OCI-M2 (cell line): ENCODE measurements around the gene N4BP2L2.
"Not testable (repeated sequence)": the region's sequence is repeated elsewhere in the genome, so short reads cannot be mapped to it uniquely, and the experiment has no call there.

Source experiments
- DNase-seq: peaks from one replicate; lab custom pipeline; 2025; ENCODE audit not compliant: unreplicated experiment; lab: John Stamatoyannopoulos, UW

The N4BP2L2 gene

DNA sequence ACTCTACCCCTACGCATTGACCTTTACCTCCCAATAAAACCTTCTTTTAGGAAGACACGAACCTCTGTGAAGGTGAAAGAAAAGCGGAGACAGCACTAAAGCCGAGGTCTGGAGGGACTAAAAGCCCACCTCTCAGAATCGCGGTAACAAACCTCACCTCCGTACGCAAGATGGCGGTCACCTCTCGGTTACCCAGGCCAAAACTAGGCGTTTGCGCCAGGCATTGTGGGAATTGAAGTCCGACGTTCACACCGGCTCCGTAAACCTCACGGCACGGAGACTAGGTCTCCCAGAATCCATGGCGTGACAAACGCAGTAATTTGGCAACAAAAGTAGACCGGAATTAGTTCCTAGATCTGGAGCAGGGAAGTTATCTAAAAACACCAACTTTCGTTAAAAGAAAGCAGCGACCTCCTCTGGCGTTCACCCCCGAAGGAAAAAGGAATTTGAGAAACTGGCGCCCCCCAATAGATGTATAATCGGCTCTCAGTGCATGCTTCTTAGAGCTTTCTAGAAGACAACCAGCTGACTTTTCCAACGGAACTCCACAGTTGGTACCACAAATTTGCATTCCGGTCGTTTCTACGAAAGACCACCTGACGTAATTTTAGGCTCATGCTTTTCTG, at the start of gene N4BP2L2:
Gene N4BP2L2, minus strand, starts transcription at position 175 of the 626 bp plus-strand sequence. CDS start 1,768 bp downstream, outside the sequence.
- DNase-seq: peak; percentile 58

DNA sequence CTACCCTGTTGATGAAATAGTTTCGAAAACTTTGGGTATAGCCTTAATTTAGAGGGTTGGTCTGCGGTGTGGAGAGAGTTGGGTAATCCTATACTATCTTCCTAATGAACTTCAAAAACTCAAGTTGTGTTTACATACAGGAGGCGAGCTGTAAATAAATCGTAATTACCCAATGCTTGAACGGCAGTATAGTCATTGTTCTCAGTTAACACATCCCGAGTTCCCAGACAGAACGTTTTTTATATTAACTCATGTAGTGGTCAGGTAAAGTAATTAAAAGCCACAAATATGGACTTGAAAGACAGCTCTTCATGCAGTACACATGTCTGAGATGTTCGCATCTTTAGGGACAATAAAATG, 49.2 kb upstream of the N4BP2L2 start:
- DNase-seq: no peak

DNA sequence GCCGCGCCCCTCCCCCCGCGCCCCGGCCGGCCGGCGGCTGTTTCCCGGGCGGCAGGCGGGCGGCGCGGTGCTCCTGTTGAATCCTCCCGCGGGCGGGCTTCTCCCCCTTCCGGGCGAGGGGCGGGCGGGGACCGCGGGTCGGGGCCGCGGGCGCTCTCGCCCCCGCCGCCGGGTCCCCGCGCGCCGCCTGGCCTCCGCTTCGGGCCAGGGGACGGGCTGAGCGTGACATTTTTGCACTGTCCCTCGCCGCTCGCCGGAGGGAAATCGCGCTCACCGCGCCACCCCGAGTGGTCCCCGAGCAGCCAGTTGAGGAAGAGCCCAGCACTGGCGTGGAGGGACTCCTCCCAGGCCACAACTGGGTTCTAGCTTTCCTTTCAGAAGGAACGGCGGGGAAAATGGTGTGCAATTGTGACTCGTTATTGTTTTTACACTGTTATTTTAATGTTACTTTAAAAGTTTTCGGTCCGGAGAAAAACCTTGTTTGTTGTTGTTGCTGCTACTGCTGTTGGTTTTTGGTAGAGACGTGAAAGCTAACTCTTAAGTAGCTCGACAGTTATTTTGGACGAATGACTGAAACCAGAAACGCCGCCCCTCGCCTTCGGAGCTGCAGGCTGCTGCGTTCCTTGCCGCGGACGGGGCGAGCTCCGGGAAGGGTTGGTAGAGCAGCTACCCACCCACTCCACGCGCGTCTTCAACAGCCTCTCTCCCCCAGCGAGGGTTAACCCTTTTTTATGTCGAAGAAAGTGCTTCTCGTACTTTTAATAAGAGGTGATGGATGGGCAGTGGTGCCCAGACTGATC, 48.6 kb upstream of the N4BP2L2 start:
- no peak for DNase-seq

DNA sequence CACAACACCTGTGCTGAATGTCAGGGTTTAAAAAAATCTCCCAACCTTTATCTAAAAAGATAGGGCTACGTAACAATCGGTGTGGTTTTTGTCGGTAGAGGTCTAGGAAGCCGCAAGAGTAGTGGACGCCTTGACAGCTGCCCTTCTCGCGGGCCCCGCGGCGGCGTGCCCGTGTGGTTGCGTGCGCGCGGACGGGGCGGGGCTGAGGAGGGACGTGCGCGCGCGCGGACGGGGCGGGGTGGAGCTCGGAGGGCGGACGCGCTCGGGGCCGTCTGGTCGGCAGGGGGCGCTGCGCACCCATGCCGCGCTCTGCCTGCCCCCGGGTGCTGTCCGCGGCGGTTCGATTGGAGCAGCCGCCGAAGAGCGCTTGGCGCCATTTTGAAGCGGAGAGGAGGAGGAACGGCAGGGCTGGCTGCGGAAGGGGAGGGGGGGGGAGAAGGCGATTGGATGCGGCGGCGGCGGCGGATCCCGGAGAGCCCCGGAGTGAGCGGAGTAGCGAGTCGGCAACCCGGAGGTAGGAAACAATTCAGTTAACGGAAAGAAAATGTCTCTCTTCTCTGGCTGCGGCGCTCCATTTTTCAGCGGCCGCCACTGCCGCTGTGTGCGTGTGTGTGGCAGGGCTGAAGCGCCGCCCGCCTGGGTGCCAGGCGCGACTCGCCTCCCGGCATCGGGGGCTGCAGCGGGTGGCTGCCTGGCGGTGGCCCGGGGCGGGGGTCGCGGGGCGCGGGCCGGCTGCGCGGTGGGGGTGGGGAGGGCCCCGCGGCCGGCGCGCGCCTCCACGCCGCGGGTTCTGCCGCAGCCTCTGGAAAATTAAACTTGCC, 47.7 kb upstream of the N4BP2L2 start, which contains the start of gene PDS5B:
Gene PDS5B, plus strand, starts transcription at position 373 of the 821 bp plus-strand sequence. CDS start 62,321 bp downstream, outside the sequence.
- DNase-seq: peak; percentile 58

DNA sequence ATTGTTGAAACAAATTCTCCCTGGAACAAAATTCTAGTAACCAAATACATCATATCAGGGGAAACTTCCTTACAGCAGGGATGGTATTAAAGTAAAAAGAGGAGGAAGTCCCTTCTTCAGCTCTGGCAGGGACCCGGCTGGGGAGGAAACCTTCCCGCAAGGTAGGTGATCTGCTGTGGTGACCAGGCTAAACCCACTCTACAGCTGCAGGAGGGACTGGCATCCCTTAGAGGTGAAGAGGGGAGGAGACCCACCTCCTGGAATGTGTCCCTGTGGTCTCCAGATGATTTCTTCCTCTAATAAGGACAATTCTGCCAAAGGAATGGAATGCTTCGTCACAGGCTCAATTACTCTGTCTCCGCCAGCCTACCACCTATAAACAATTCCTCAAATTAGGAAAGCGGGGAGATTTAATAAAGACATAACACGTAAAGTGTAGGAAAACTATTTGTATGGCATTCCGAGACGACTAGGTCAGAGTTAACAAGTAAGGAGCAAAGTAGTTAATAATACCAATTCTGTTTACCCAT, 47.0 kb upstream of the N4BP2L2 start:
- no peak for DNase-seq

DNA sequence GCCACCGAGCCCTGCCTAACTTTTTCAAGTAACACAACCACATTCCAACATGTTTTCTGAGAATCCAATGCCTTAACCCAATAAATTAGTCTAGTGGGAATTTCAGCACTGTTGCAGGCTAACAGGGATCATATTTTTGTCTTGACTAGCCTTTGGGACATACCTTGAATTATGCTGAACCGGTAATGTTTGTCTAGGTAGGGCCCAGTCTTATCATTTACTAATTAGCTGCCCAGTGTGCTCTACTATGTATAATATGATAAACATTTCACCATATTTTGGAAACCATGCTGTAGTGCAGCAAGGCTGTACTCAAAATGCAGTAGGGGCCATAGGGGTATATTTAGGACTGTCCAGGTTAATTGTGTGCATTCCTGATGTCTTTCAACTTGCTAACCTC, 44.4 kb upstream of the N4BP2L2 start:
- DNase-seq: no peak

DNA sequence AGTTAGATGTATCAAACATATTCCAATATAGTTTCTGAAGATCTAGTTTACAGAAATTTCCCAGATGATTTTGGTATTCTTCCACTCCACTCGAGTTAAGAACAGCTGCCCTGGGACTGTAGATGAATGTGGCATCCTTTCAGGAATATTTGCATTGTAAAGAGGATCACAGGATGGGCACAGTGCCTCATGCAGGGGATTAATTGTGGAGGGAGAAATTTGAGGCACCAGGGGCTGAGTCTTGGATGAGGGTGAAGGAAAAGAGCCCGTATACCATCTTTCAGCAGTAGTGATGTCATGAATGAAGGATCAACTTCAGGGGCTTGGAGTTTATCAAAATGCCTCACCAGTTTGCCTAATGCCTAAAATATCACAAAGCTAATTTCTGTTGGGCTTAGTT, 43.7 kb upstream of the N4BP2L2 start:
- no peak for DNase-seq

DNA sequence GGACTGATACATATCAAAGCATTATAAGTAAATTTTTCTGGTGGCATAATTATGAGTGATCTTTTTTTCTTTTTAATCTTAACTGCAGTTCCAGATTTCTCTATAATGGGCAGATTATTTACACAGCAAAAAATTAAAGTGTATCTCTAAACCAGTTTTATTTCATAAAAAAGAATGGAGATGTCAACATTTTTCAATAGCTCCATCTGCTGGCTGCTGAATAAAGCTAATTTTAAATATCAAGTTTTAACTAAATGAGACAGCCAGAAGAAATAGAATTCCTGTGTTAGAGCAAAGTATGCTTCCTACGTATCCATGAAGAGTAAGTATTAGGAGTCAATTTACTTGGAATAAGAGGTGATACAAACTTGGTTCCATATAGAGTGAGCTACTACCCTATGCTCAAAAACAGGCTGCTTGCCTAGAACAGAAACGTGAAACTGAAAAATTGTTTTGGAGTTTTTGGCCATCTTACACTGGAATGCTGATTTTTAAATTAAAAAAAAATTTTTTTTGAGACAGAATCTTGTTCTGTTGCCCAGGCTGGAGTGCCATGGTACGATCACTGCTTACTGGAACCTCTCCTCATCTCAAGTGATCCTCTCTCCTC, 42.7 kb upstream of the N4BP2L2 start:
- no peak for DNase-seq

DNA sequence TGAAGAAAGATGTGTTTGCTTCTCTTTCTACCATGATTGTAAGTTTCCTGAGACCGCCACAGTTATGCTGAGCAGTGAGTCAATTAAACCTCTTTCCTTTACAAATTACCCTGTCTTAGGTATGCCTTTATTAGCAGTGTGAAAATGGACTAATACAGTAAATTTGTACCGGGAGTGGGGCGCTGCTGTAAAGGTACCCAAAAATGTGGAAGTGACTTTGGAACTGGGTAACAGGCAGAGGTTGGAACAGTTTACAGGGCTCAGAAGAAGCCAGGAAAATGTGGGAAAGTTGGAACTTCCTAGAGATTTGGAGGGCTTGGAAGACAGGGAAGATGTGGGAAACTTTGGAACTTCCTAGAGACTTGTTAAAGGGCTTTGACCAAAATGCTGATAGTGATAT, 38.4 kb upstream of the N4BP2L2 start:
- DNase-seq: no peak

DNA sequence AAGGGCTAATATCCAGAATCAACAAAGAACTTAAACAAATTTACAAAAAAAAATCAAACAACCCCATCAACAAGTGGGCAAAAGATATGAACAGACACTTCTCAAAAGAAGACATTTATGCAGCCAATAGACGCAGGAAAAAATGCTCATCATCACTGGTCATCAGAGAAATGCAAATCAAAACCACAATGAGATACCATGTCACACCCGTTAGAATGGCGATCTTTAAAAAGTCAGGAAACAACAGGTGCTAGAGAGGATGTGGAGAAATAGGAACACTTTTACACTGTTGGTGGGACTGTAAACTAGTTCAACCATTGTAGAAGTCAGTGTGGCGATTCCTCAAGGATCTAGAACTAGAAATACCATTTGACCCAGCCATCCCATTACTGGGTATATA, 37.1 kb upstream of the N4BP2L2 start:
- not testable (repeated sequence) for DNase-seq

DNA sequence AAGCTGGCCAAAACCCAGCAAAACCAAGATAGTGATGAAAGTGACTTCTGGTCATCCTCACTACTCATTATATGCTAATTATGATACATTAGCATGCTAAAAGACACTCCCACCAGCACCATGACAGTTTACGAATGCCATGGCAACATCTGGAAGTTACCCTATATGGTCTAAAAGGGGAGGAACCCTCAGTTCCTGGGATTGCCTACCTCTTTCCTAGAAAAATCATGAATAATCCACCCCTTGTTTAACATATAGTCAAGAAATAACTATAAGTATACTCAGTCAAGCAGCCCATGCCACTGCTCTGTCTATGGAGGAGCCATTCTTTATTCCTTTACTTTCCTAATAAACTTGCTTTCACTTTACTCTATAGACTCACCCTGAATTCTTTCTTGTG, 22.2 kb upstream of the N4BP2L2 start:
- DNase-seq: not testable (repeated sequence)

DNA sequence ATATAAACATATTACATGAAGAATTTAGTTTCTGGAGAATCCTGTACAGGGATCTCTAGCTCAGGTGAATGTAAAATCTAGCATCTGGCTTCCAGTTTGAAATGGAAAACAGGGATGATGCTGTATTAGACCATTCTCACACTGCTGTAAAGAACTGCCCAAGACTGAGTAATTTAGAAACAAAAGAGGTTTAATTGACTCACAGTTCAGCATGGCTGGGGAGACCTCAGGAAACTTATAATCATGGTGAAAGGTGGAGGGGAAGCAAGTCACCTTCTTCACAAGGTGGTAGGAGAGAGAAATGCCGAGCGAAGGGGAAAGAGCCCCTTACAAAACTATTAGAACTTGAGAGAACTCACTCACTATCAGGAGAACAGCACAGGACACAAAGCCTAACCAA, 17.0 kb upstream of the N4BP2L2 start:
- DNase-seq: no peak

DNA sequence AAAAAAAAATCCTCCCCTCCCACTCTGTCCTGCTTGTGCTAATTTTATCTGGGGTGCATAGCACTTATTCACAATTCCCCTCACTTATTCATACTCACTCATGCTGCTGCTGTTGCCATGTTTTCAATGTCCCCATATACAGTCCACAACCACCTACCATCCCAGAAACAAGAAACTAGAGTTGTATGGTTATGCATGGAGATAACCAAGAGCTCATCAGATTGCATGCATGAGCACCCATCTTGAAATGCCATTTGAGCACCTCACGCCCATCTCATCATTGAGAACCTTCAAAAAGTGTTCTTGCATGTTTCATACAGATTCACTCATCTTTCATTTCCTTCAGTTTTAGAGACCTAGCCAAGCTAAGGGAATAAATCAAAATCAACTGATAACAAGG, 15.1 kb upstream of the N4BP2L2 start:
- DNase-seq: no peak

DNA sequence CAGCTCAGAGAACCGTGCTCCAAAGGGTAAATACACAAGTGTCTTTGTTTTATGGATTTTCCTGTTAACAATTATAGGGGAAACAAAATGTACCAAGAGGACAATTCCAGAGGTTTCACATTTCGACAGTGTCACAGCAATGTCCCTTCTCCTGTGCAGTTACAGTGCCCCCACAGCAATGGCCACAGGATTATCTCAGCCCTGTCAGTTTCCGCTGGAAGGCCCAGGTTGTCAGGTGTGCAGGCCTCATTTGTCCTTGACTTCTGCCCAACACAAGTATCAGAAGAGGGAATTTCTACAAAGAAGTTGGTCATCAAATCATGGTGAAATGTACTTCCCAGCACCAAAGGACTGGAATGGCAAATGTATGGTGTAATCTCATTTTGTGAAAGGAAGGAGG, 11.2 kb upstream of the N4BP2L2 start:
- no peak for DNase-seq

DNA sequence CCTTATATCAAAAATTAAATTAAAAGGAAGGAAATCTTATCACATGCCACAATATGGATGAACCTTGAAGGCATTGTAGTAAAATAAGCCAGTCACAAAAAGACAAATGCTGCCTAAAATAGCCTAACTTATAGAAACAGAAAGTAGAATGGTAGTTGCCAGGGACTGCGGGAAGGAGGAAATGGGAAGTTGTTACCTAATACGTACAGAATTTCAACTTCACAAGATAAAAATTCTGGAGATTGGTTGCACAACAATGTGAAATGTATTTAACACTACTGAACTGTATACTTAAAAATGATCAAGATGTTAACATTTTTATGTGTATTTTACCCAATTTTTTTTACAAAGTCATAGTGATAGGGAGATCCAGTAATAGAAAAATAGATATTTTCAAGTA, 10.2 kb upstream of the N4BP2L2 start:
- no peak for DNase-seq

DNA sequence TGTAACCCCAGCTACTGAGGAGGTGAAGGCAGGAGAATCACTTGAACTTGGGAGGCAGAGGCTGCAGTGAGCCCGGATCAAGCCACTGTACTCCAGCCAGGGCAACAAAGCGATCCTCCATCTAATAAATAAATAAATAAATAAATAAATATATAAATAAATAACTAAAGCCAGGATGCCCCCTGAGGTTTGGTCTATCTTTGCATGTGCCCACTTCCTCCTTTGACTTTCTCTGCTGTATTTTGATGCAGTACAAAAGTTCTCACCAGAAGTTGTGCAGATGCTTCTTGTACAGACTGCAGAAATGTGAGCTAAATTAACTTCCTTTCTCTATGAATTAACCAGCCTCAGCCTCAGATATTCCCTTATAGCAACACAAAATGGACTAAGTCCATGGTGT, 6.5 kb upstream of the N4BP2L2 start:
- DNase-seq: no peak

DNA sequence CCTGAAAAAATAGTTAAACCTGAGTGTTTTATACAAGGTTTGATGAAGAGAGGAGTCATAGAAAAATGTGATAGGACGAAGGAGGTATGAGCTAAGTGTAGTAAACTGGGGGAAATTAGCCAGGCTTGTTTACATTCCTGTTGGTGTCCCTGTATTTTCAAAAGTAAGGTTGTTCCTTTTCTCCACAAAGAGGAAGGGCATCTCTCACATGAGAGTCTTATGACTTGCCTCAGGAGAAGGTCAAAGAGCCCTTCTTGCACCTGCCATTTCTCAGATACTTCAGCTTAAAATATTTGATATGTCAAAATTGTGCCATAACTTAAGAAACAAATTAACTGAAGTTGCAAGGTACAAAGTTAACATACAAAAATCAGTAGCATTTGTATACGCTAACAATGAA, 3.6 kb upstream of the N4BP2L2 start:
- no peak for DNase-seq

DNA sequence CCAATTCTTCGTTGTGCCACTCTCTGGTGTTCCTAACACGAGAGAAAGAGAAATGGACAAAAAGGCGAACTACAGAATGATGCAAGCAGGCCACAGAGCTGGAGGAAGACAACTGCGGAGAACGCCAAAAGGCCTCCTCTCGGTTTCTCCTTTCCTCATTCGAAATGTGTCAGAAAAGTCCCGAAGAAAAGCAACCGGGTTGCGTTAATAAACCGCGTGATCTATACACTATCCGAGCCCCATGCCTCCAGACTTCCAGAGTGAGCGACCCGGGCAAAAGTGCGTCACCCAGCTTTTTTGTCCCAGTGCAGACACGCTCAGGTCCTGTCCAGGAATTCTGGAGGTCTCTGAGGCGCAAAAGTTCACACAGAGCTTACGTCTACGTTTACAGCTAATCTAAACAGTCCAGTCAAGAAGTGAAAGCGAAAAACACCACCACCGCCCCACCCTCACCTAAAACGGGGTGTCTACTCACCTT, 413 bp downstream of the N4BP2L2 start:
- no peak for DNase-seq

DNA sequence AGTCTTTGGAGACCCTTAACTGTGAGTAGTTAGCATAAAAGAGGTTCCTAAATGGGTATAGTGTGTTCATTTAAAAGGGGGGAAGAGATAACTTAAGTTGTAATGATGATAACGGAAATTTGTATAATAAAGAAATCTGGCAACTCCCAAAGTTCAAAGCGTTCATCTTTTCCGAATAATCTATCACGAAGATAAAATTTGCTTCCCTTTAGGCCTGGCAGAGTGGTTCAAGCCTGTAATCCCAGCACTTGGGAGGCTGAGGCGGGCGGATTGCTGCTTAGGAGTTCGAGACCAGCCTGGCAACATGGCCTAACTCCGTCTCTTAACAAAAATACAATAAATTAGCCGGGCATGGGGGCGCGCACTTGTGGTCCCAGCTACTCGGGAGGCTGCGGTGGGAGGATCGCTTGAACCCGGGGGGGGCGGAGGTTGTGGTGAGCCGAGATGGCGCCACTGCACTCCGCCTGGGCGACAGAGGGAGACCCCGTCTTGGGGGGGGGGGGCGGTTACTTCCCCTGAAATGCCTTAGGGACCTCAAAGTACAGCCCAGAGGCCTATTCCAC, 934 bp downstream of the N4BP2L2 start:
- no peak for DNase-seq

DNA sequence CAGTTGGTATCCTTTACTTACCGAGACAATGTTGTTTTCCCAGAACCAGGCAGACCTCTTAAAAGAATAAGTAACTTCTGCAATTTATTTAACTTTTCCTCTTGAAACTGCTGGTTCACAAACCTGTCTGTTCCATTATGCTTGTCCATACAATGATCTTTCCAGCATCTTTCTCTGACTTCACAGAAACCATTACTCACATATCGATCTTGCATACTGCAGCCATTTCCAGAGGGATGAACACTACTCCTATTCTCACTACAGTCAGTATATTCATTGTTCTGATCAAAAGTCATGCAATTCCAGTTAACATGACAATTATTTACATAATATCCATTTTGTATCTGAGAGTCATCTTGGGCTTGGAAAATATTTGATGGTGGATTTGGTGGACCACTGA, 2.8 kb downstream of the N4BP2L2 start:
- DNase-seq: no peak

DNA sequence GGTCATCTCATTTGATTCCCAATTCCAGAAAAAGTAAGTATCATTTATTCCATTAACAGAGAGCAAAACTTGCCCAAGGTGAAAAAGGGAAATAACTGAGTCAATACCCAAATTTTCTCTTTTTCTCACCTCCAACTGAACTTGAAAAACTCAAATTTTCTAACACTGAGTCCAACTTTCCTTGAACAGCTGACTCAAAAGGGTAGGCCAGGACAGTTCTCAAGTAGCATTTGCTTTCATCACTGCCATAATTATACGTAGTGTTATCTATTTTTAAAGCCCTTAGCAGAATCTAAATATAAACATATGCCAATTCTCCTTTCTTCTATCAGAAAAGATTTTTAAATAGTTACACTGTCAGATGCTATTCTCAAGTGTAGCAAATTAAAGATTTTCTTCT, 3.5 kb downstream of the N4BP2L2 start:
- no peak for DNase-seq
